GM19324 (cell line): ENCODE results near the gene FBXL7.

Experiments used
- ATAC-seq: cut with Tn5 transposase; IDR thresholded peaks from one replicate; pipeline ENCODE4 v1.9.1; 2021; ENCODE audit warnings: mild to moderate bottlenecking, moderate library complexity; ENCODE audit not compliant: unreplicated experiment, low FRiP score

FBXL7 gene

GRCh38 chr5:15645381-15646160, 145.6 kb downstream of the FBXL7 start:
- no peak for ATAC-seq

GRCh38 chr5:15646371-15646770, 146.4 kb downstream of the FBXL7 start:
- no peak for ATAC-seq

DNA sequence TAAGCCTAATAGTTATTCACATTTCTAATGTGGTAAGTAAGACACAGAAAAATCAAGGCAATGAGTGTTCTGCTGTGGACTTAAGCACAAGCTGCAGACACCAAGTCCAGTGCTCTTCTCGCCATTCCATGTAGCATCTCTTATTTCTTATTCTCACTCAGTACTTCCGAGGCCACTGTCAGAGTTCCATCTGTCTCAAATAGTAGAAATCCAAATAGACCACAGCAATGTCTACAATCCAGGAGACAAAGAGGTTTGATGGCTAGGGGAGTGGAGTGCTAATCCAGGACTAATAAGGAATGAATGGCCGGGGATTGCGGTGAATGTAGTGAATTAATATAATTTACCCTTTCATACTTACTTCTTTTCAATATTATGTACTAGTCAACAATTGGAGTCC, 147.3 kb downstream of the FBXL7 start:
- no peak for ATAC-seq

- ATAC-seq: no peak
These were observed 150.3 kb downstream of the FBXL7 start for GRCh38 chr5:15650266-15650665.

DNA sequence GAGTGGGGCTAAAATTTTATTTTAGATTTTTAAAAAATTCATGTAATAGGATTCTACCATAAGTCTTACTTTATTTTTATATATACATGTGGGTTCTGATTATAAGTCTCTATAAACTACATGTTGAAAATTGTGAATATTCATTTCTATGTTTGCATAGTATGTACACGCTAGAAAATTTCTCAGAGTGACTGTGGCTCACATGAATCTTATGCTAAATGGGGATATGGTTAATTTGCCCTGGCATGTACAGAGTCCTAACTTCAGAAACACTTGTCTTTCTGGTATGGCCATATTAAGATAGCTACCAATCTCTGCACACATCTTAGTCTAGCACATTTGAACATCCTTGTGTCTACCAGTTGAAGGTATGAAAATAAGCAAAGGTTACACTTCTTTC, 154.8 kb downstream of the FBXL7 start:
- ATAC-seq: no peak

GRCh38 chr5:15655683-15656082, 155.7 kb downstream of the FBXL7 start:
- ATAC-seq: no peak

DNA sequence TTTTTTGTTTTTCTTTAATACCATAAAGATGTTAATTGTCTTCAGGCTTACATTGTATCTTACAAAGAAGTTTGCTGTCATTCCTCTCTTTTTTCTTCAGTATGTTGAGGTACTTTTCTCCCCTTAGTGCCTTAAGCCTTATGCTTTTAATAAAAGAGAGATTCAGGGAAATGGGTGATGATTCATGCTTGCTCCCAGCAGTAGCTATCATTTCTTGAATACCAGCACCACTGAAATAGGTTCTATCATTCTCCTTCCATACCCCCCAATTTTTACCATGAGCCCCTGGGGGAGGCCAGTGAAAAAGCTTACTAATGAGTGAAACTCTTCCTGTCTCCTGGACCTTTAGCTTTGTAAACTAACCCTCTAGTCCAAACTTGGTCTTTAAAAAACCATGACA, 165.0 kb downstream of the FBXL7 start:
- ATAC-seq: no peak

- no peak for ATAC-seq
These were observed 169.8 kb downstream of the FBXL7 start for GRCh38 chr5:15669826-15670225.

- ATAC-seq: no peak
These were observed 174.7 kb downstream of the FBXL7 start for GRCh38 chr5:15674716-15675115.

DNA sequence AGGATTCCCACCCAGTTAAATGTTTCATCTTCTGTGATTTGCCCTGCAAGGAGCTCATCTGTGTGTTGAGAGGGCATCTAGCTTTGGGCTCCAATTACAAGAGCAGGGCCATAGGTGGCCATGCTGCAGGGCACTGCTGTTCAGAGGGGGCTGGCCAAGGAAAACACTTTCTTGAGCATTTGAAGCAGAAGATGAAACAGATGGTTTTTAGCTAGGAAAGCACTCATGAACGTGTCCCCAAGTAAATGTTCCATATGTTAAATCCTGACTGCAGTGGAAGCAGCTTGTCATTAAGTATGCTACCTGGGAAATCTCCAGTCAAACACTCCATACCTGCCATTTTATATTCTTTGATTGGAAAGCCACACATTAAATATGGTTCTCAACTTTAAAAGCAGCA, 176.6 kb downstream of the FBXL7 start:
- no peak for ATAC-seq

- no peak for ATAC-seq
These were observed 179.2 kb downstream of the FBXL7 start for GRCh38 chr5:15679161-15679560.

DNA sequence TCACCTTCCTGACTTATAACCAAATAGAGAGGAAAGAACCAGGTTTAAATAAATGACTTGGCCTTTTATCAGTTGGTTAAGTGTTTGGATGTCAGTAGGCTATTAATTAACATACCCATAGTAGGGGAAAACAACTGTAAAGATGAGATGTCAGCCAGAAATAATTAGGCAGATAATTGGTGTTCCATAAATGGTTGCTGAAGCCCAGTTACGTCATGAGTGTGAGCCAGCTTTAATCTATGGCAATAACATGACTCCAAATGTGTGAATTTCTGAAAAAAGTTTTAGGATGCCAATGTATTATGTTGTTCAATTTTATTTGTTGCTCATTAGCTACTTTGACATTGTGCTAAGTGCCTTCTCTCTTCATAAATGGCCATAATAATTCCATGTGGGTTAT, 180.5 kb downstream of the FBXL7 start:
- ATAC-seq: no peak

DNA sequence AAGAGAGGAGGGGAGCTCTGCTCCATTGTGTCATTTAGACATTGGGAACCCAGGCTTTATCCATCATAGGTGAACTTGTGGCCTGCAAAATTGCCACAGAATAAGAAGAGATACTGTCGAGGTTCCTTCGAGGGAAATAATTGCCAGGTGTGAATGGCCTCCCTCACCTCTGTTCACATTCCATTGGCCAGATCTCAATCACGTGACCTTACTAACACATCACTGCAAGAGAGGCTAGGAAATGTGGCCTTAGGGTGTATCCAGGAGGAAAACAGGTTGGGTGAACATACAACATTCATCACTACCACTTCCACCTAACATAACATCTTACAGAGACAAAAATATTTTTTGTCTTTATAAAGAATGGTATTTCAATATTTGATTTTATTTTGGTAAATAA, 182.1 kb downstream of the FBXL7 start:
- no peak for ATAC-seq

GRCh38 chr5:15682566-15682965, 182.6 kb downstream of the FBXL7 start:
- ATAC-seq: no peak

DNA sequence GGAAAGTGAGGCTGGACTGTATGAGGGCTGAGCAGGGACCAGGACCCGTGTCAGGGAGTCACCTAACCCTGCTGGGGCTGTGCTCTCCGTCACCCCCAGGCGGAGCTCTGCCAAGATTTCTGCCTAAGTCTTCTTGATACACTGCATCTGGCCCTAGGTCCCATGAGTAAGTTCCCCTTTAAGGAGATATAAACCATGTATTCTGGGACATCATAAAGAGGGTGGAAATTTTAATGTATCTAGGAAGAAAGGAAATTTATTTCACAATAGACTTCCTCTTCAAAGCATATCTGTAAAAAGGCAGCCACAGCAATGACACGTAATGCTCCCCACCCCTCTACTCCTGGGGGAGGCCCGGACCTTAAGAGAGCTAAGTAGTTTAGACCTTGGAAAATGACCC, 183.4 kb downstream of the FBXL7 start:
- no peak for ATAC-seq

DNA sequence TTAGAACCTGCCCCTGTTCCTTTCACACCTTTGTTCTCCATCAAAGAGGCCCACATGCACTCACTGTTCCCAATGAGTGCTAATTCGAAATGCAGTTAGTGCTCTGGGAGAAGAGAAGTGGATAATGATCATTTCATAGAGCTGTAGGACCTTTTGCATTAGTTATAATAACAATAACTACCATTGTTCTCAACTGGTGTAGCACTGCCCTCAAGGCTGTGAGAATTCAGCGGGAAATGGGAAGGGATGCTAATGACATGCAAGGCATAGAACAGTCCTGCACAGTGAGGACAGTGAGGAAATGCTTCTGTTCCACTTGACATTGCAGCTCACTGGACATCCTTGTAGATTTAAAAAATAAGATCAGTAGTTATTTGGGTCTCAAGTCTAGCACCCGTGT, 187.4 kb downstream of the FBXL7 start:
- ATAC-seq: no peak

DNA sequence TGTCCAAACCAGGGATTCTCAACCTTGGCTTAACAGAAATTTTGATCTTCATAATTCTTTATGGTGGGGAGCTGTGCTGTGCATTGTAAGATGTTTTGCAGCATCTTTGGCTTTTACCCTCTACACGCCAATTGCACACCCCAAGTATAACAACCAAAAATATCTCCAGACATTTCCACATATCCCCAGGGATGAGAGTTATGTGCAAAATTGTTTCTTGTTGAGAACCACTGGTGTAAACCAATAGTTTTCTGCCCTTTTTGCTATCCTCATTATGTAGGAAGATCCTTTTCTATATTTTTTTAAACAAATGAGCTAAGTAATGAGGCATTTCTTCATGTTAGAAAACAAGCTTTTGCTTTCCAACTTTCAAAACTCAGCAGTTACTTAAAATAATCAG, 189.9 kb downstream of the FBXL7 start:
- no peak for ATAC-seq

GRCh38 chr5:15690611-15691010, 190.6 kb downstream of the FBXL7 start:
- no peak for ATAC-seq

DNA sequence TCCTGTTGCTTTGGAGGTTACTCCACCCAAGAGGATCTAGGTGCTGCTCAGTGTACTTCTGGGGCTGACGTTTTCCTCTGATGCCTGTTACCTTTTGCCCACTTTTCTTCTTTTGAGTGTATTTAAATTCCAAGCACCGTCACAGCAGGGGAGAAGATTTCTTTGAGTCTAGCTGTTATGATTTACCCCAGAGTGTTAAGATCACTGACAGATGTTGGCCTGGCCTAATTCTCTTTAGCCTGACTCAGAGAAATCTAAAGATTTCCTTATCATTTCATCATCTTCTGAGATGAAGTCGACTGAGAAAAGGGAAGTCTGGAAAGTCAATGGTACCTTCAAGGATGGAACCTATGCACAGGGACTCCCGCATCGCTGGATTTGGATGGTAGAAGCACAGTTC, 191.5 kb downstream of the FBXL7 start:
- no peak for ATAC-seq

DNA sequence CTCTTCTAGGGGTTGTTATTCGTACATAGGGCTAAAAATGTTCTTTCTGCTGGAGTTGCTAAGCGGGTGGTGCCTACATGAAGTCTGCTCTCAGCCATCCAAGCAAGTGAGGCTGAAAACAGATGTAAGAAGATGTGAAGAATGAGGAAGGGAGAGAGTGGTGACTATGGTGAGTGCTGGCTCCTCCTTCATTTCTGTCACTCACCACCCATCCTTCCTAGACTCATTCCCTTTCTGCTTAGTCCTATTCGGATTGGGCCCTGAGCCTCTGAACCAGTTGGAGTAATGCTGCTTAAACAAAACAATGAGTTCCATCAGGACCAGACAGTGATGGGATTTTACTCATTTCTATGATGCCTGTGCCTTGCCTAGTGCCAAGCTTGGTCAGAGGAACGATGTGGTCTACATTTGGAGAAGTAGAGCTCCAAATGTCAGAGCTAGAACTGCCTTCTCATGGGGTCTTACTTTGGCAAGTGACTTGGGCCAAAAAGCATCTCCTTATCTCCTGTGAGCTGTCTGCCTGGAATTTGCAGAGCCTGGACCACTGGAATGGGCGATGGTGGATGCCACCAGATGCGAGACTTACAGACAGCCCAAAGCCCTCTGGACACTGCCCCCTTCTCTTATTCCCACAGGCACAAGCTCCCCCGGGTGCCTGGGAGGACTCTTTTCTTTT, 192.9 kb downstream of the FBXL7 start:
- no peak for ATAC-seq

DNA sequence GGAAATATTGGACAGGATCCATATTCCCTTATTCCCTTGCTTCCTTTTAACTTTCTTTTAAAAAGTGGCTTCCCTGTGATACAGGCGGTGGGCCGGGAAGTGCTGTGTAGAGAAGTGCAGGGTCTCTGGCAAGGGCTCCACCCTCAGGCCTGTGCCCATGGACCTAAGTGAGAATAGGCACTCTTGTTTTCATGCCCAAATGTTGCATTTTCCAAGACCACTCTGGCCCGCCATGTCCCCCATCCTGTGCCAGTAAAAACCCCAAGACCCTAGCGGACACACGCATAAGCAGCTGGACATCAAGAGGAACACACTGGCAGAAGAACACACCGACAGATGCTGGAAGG, 193.4 kb downstream of the FBXL7 start:
- ATAC-seq: no peak

GRCh38 chr5:15693933-15694332, 194.0 kb downstream of the FBXL7 start:
- ATAC-seq: no peak
